ENCODE data around the gene SIPA1L2. TPM values are rescaled to one million over a fixed set of nuclear protein-coding genes. Genes with fewer than 3 reads are reported as not detected.
A peak's percentile ranks its signal among the peaks of the same experiment; 100 is the strongest.
"Not testable (repeated sequence)": the region's sequence is repeated elsewhere in the genome, so short reads cannot be mapped to it uniquely, and the experiment has no call there.

SIPA1L2 gene
- total and polyA plus RNA-seq, 4 donors: 21.2 to 52.8 (median 39.9) TPM

DNA sequence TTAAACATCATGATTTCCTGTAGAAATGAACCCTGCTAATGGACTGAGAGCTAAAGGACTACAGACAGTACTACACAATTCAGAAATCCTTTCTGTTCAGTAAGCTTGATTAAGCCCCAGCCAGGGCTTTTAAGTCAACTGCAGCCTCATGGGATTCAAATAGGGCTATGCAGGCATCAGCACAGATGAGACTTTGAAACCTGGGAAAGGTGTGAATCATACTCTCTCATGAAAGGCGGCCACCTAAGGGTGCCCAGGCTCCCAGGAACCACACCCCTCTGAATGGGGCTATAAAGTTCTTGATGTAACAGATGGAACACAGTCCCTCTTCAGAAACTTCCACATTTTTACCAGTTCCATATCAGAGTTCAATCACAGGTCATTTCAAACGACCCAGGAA lies 7.6 kb downstream of the SIPA1L2 start:
- Histone ChIP-seq H3K4me1 (ENCODE audit: control insufficient read depth, insufficient read depth, low read length) (no peaks in the 10 kb centered on the region), H3K36me3 (ENCODE audit: control insufficient read depth, insufficient read depth, low read length) (no peaks in the 10 kb centered on the region), H3K27me3 (ENCODE audit: control insufficient read depth, insufficient read depth, low read length) (no peaks in the 10 kb centered on the region), H3K27ac (ENCODE audit: low read depth, low read length) (no peak overlapping the region), H3K4me3 (ENCODE audit: low read depth, low read length) (no peak overlapping the region), H3K9me3 (ENCODE audit: control insufficient read depth, insufficient read depth, low read length) (no peaks in the 10 kb centered on the region)
- WGBS (ENCODE audit: insufficient coverage): no CpG with 5 or more reads among the region's 2 CpGs
- DNase-seq (ENCODE audit: low read depth in 4 of 6, low spot score in 6 of 6): no peak

- no peak for DNase-seq (ENCODE audit: low read depth in 4 of 6, low spot score in 6 of 6)
- WGBS (ENCODE audit: insufficient coverage): 69% methylated on average over 3 of the region's 3 CpGs
- Histone ChIP-seq H3K4me3 (ENCODE audit: low read depth, low read length) (no peak overlapping the region), H3K36me3 (ENCODE audit: control insufficient read depth, insufficient read depth, low read length) (no peaks in the 10 kb centered on the region), H3K9me3 (ENCODE audit: control insufficient read depth, insufficient read depth, low read length) (no peaks in the 10 kb centered on the region), H3K27me3 (ENCODE audit: control insufficient read depth, insufficient read depth, low read length) (no peaks in the 10 kb centered on the region), H3K27ac (ENCODE audit: low read depth, low read length) (peak overlapping the region; percentile 58), H3K4me1 (ENCODE audit: control insufficient read depth, insufficient read depth, low read length) (peaks cover 2% of the 10 kb centered on the region)
Observed at GRCh38 chr1:232621050-232621449, 8.9 kb downstream of the SIPA1L2 start.

DNA sequence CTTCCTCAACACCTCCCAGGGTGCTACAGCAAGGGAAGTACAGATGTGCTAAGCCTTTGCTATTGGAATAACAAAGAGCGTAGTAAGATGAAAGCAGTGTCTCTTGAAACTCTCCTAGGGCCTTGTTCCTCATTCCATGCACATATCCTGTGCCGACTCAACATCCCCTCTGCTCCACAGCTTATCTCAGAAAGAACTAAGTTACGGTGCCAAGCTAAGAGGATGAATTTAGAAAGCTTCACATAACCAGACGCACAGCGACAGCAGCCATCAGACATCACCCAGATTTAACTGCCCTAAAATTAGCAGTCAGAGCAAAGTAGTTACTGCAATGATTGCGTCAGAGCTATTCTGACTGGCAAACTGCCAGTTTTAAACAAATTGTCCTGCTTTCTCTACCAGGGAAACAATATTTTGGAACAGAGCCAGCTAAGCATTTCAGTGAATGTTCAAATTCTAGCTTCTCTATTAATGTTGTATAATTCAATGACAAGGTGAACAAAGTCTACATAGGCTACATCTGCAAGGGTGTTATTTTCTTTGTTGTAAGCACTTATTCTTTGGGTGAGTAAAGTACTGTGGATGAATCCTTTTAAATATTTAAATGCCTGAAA lies 9.5 kb downstream of the SIPA1L2 start:
- Histone ChIP-seq H3K27ac (ENCODE audit: low read depth, low read length) (peak overlapping the region; percentile 58), H3K36me3 (ENCODE audit: control insufficient read depth, insufficient read depth, low read length) (no peaks in the 10 kb centered on the region), H3K4me1 (ENCODE audit: control insufficient read depth, insufficient read depth, low read length) (peaks cover 2% of the 10 kb centered on the region), H3K27me3 (ENCODE audit: control insufficient read depth, insufficient read depth, low read length) (no peaks in the 10 kb centered on the region), H3K9me3 (ENCODE audit: control insufficient read depth, insufficient read depth, low read length) (no peaks in the 10 kb centered on the region), H3K4me3 (ENCODE audit: low read depth, low read length) (no peak overlapping the region)
- WGBS (ENCODE audit: insufficient coverage): 4% methylated on average over 5 of the region's 6 CpGs
- peak in 3 of 6 donors; percentile 48 to 94 (median 91) for DNase-seq (ENCODE audit: low read depth in 4 of 6, low spot score in 6 of 6)

GRCh38 chr1:232617237-232617636 lies 12.7 kb downstream of the SIPA1L2 start:
- no peaks in the 10 kb centered on the region for H3K9me3 ChIP-seq (ENCODE audit: control insufficient read depth, insufficient read depth, low read length)
- peaks cover 7% of the 10 kb centered on the region for H3K4me1 ChIP-seq (ENCODE audit: control insufficient read depth, insufficient read depth, low read length)
- WGBS (ENCODE audit: insufficient coverage): no CpG with 5 or more reads among the region's 1 CpG
- H3K4me3 ChIP-seq (ENCODE audit: low read depth, low read length): no peak overlapping the region
- no peak overlapping the region for H3K27ac ChIP-seq (ENCODE audit: low read depth, low read length)
- DNase-seq (ENCODE audit: low read depth in 4 of 6, low spot score in 6 of 6): no peak
- no peaks in the 10 kb centered on the region for H3K36me3 ChIP-seq (ENCODE audit: control insufficient read depth, insufficient read depth, low read length)
- no peaks in the 10 kb centered on the region for H3K27me3 ChIP-seq (ENCODE audit: control insufficient read depth, insufficient read depth, low read length)

DNA sequence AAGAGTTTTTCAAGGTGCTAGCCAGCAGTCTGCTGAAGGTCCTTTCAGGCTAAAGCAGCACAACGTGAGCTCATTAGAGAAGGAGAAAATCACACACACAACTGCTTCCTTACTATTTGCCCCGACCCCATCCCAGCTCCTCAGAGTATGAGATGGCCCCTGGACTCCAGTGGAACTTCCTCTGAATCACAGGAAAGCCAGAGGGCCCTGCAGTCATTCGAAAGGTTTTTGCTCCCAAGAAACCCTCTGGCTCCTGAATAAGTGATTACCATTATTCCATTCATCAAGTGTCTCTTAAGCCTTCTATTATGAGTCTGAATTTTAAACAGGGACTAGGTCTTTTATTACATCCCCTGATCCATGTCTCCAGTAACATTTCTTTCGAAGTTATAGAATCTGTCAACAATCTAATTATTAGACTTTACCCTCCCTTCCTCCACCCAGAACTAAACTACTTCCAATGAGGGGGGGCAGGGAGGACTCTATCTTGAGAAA lies 14.6 kb downstream of the SIPA1L2 start:
- no peak overlapping the region for H3K4me3 ChIP-seq (ENCODE audit: low read depth, low read length)
- no peaks in the 10 kb centered on the region for H3K9me3 ChIP-seq (ENCODE audit: control insufficient read depth, insufficient read depth, low read length)
- H3K4me1 ChIP-seq (ENCODE audit: control insufficient read depth, insufficient read depth, low read length): peaks cover 10% of the 10 kb centered on the region
- DNase-seq (ENCODE audit: low read depth in 4 of 6, low spot score in 6 of 6): no peak
- H3K36me3 ChIP-seq (ENCODE audit: control insufficient read depth, insufficient read depth, low read length): no peaks in the 10 kb centered on the region
- no peaks in the 10 kb centered on the region for H3K27me3 ChIP-seq (ENCODE audit: control insufficient read depth, insufficient read depth, low read length)
- WGBS (ENCODE audit: insufficient coverage): no CpG with 5 or more reads among the region's 4 CpGs
- H3K27ac ChIP-seq (ENCODE audit: low read depth, low read length): no peak overlapping the region

DNA sequence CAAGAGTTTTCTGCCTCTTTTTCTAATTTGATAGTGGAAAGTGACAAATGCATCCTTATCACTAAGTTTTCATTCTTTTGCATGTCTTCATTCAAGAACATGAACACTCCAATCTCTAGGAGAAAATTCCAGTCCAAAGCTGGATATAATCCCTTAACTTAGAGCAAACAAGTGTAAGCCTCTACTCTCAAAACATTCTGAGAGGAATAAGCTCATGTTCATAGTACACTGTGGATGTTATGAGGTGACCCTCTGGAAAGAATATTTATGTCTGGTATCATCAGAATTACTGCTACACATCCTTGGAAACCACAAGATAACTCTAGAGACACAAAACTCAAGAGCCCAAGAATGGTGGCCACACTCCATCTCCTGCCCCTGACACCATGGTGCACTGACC lies 15.1 kb downstream of the SIPA1L2 start:
- H3K4me1 ChIP-seq (ENCODE audit: control insufficient read depth, insufficient read depth, low read length): peaks cover 10% of the 10 kb centered on the region
- DNase-seq (ENCODE audit: low read depth in 4 of 6, low spot score in 6 of 6): no peak
- no peak overlapping the region for H3K27ac ChIP-seq (ENCODE audit: low read depth, low read length)
- H3K4me3 ChIP-seq (ENCODE audit: low read depth, low read length): no peak overlapping the region
- H3K36me3 ChIP-seq (ENCODE audit: control insufficient read depth, insufficient read depth, low read length): no peaks in the 10 kb centered on the region
- no peaks in the 10 kb centered on the region for H3K27me3 ChIP-seq (ENCODE audit: control insufficient read depth, insufficient read depth, low read length)
- H3K9me3 ChIP-seq (ENCODE audit: control insufficient read depth, insufficient read depth, low read length): no peaks in the 10 kb centered on the region

DNA sequence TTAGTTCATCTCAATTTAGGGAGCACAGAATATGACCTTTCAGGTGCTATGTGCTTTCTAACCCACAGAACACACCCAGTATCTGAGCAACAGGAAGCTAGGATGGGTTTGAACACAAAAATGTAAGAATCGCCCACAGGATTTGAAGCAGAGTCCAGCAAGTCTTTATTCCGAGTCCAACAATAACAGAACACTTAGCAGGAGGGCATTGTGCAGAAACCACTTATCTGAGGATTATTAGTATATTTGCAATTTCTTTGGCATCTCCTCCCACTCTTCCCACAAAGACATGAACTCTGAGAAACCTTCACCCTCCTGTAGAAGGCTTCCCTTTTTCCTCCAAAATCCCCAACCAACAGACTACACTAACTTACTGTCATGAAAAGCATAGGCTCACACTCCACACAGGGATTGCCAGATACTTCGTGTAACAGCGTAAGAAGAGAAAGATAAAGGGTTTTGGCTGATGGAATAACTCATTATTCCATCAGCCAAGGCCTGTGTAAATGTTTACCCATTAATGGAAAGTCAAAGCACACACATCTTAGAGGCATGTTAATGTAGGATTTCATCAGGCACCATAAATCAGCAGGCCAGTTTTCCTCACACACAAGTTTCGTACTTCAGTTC lies 16.1 kb downstream of the SIPA1L2 start:
- DNase-seq (ENCODE audit: low read depth in 4 of 6, low spot score in 6 of 6): peak in 2 of 6 donors; percentile 38 to 71
- peak overlapping the region; percentile 21 for H3K27ac ChIP-seq (ENCODE audit: low read depth, low read length)

GRCh38 chr1:232612836-232613235 lies 17.1 kb downstream of the SIPA1L2 start:
- 85% methylated on average over 2 of the region's 7 CpGs for WGBS (ENCODE audit: insufficient coverage)
- not testable (repeated sequence) for H3K27me3 ChIP-seq (ENCODE audit: control insufficient read depth, insufficient read depth, low read length); H3K9me3 ChIP-seq (ENCODE audit: control insufficient read depth, insufficient read depth, low read length); H3K27ac ChIP-seq (ENCODE audit: low read depth, low read length); DNase-seq (ENCODE audit: low read depth in 4 of 6, low spot score in 6 of 6); H3K4me3 ChIP-seq (ENCODE audit: low read depth, low read length); H3K36me3 ChIP-seq (ENCODE audit: control insufficient read depth, insufficient read depth, low read length)
- peaks cover 10% of the 10 kb centered on the region for H3K4me1 ChIP-seq (ENCODE audit: control insufficient read depth, insufficient read depth, low read length)

More for the DNA sequence above, 16.1 kb downstream of the SIPA1L2 start:
- WGBS (ENCODE audit: insufficient coverage): no CpG with 5 or more reads among the region's 5 CpGs
- Histone ChIP-seq H3K27me3 (ENCODE audit: control insufficient read depth, insufficient read depth, low read length) (no peaks in the 10 kb centered on the region), H3K4me3 (ENCODE audit: low read depth, low read length) (no peak overlapping the region), H3K36me3 (ENCODE audit: control insufficient read depth, insufficient read depth, low read length) (no peaks in the 10 kb centered on the region), H3K4me1 (ENCODE audit: control insufficient read depth, insufficient read depth, low read length) (peaks cover 10% of the 10 kb centered on the region), H3K9me3 (ENCODE audit: control insufficient read depth, insufficient read depth, low read length) (no peaks in the 10 kb centered on the region)

DNA sequence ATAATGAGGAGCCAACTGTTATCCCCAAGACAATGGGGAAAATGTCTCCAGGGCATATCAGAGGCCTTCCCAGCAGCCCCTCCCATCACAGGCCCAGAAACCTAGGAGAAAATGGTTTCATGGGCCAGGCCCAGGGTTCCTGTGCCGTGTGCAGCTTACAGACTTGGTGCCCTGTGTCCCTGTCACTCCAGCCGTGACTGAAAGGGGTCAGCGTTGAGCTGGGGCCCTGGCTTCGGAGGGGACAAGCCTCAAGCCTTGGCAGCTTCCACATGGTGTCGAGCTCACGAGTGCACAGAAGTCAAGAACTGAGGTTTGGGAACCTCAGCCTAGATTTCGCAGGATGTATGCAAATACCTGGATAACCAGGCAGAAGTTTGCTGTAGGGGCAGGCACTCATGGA lies 18.1 kb downstream of the SIPA1L2 start:
- H3K27me3 ChIP-seq (ENCODE audit: control insufficient read depth, insufficient read depth, low read length): no peaks in the 10 kb centered on the region
- no peak overlapping the region for H3K4me3 ChIP-seq (ENCODE audit: low read depth, low read length)
- H3K9me3 ChIP-seq (ENCODE audit: control insufficient read depth, insufficient read depth, low read length): no peaks in the 10 kb centered on the region
- WGBS (ENCODE audit: insufficient coverage): 97% methylated on average over 7 of the region's 7 CpGs
- no peaks in the 10 kb centered on the region for H3K36me3 ChIP-seq (ENCODE audit: control insufficient read depth, insufficient read depth, low read length)
- no peak for DNase-seq (ENCODE audit: low read depth in 4 of 6, low spot score in 6 of 6)
- no peak overlapping the region for H3K27ac ChIP-seq (ENCODE audit: low read depth, low read length)
- H3K4me1 ChIP-seq (ENCODE audit: control insufficient read depth, insufficient read depth, low read length): peaks cover 8% of the 10 kb centered on the region
